ENCODE measurements around the gene GMPR2.

The GMPR2 gene

DNA sequence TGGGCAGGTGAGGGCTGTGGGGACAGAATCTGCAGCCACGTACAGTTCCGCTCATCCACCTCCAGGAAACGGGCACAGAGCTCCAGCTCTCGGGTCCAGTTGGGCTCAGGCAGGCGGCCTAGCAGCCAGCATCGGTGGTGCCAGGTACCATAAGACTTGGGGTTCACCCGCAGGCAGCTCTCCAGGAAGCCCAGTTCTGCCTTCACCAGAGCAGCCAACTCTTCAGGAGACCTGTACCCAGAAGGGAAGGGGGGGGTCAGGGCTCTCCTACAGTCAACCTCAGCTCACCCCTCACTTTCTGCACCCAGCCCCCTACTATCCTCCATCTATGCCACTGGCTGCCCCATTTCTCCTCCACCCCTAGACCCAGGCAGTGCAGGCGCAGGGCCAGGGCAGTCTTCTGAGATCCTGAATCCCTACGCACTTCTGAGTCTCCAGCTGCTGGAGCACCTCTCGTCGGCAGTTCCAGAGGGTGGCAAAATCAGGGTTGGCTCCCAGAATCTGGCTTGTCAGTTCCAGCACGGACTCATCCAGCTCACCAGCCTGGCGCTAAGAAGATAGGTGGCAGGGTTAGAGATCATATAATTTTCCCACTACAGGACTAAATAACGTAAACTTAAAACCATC is 37.3 kb downstream of the GMPR2 start:
- peak overlapping the region; percentile 87 for H3K4me3 Mint-ChIP-seq
- TF ChIP-seq, protein P1, sequence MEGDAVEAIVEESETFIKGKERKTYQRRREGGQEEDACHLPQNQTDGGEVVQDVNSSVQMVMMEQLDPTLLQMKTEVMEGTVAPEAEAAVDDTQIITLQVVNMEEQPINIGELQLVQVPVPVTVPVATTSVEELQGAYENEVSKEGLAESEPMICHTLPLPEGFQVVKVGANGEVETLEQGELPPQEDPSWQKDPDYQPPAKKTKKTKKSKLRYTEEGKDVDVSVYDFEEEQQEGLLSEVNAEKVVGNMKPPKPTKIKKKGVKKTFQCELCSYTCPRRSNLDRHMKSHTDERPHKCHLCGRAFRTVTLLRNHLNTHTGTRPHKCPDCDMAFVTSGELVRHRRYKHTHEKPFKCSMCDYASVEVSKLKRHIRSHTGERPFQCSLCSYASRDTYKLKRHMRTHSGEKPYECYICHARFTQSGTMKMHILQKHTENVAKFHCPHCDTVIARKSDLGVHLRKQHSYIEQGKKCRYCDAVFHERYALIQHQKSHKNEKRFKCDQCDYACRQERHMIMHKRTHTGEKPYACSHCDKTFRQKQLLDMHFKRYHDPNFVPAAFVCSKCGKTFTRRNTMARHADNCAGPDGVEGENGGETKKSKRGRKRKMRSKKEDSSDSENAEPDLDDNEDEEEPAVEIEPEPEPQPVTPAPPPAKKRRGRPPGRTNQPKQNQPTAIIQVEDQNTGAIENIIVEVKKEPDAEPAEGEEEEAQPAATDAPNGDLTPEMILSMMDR (IDR thresholded peaks at IDR 0.05), result no peak
- DNase-seq, result no peak
- H3K9me3 Mint-ChIP-seq, result no peaks in the 10 kb centered on the region
- peaks cover 6% of the 10 kb centered on the region for H3K27me3 Mint-ChIP-seq (ENCODE audit: low read depth, poor library complexity)
- H3K27ac Mint-ChIP-seq, result no peak overlapping the region
- peaks cover 22% of the 10 kb centered on the region for H3K4me1 Mint-ChIP-seq
- peaks cover 10% of the 10 kb centered on the region for H3K36me3 Mint-ChIP-seq (ENCODE audit: low read depth)

DNA sequence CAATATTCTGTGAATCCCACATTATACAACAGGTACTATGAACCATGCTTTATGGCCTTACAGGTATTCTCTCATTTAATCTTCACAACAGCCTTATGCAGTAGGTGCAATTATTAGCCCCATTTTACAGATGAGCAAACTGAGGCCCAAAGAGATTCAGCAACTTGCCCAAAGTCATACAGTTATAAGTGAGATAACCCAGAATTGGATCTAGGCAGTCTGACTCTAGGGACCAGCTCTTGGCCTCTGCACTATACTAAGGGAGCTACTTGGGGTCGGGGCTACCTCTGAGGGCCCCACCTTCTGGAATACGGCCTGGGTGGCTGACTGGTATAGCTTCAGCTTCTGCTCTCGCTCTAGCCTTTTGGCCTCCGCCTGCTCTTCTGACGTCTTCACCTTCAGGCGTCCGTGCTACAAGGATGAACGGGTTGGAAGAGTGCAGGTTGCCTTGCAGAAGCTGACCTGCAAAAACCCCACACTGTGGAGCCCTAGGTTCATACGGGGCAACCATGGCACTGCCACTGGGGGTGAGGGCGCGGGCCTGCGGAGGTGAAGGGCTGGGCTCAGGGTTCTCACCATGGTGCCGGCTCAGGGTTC is 37.9 kb downstream of the GMPR2 start:
- peaks cover 10% of the 10 kb centered on the region for H3K36me3 Mint-ChIP-seq (ENCODE audit: low read depth)
- peak overlapping the region; percentile 89 for H3K27ac Mint-ChIP-seq
- no peaks in the 10 kb centered on the region for H3K9me3 Mint-ChIP-seq
- TF ChIP-seq, protein P1 (IDR thresholded peaks at IDR 0.05), result no peak
- H3K27me3 Mint-ChIP-seq (ENCODE audit: low read depth, poor library complexity), result peaks cover 6% of the 10 kb centered on the region
- peaks cover 22% of the 10 kb centered on the region for H3K4me1 Mint-ChIP-seq
- peak overlapping the region; percentile 87 for H3K4me3 Mint-ChIP-seq
- DNase-seq, result no peak

DNA sequence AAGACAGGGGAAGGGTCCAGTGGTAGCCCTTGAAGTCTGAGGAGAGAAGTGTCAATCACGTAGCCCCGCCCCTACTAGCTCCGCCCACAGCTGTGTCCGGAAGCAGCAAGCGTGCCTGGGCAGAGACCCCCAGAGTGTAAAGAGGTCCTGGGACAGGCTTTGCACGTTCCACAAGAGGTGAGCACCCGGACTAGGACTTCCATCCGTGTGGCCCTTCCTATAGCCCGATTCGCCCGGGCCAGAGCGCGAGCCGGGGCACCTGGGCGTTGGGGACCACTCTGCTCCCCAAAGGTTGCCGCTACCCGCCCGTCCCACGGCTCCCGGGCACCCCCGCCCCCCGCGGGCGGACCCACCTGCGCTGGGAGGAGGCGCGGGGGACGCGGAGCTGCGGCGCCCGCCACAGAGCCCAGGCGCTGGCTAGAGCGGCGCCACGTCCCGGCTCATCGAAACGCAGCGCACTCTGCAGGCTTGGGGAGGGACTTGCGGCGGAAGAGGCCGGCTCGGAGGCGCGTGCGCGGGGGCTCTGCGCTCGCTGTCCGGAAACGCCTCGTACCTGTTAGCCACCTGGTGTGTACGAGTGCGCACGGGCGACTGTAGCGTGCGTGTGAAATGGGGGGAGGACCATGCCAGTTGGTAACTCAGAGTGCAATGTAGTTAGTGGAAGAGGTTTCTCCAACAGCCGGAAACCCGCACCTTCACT is 38.6 kb downstream of the GMPR2 start, which contains the start of gene RABGGTA:
Gene RABGGTA, minus strand, starts transcription at position 464 of the 700 bp plus-strand sequence. CDS start 482 bp downstream, outside the sequence.
- Mint-ChIP-seq H3K9me3 (no peaks in the 10 kb centered on the region), H3K36me3 (ENCODE audit: low read depth) (peaks cover 10% of the 10 kb centered on the region), H3K27me3 (ENCODE audit: low read depth, poor library complexity) (peaks cover 6% of the 10 kb centered on the region), H3K4me1 (peaks cover 22% of the 10 kb centered on the region), H3K4me3 (peak within 1 kb of the TSS; percentile 87), H3K27ac (peak within 1 kb of the TSS; percentile 89)
- TF ChIP-seq, protein P1 (IDR thresholded peaks at IDR 0.05), result peak; percentile 54
- peak; percentile 91 for DNase-seq

DNA sequence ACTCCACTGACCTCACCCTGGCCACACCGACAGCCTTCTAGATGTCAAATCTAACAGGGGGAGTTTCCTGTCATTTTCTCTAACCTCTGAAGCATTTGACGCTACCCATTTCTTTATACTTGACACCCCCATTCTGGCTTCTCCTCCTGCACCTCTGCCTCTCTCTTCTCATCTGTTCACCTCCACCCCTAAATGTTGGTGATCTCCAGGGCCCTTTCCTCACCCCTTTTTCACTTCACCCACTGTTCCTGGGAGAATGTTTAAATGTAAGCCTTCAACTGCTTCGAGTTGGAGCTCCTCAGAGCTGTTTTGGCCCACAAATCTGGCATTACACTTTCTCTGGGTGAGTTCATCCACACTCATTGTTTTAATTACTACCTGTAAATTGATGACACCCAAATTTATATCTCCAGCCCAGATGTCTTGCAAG is 39.1 kb downstream of the GMPR2 start:
- DNase-seq, result no peak
- TF ChIP-seq, protein P1 (IDR thresholded peaks at IDR 0.05), result no peak
- peaks cover 9% of the 10 kb centered on the region for H3K27me3 Mint-ChIP-seq (ENCODE audit: low read depth, poor library complexity)
- H3K36me3 Mint-ChIP-seq (ENCODE audit: low read depth), result peaks cover 5% of the 10 kb centered on the region
- H3K4me3 Mint-ChIP-seq, result peak overlapping the region; percentile 87
- H3K4me1 Mint-ChIP-seq, result peaks cover 22% of the 10 kb centered on the region
- no peak overlapping the region for H3K27ac Mint-ChIP-seq
- H3K9me3 Mint-ChIP-seq, result no peaks in the 10 kb centered on the region

DNA sequence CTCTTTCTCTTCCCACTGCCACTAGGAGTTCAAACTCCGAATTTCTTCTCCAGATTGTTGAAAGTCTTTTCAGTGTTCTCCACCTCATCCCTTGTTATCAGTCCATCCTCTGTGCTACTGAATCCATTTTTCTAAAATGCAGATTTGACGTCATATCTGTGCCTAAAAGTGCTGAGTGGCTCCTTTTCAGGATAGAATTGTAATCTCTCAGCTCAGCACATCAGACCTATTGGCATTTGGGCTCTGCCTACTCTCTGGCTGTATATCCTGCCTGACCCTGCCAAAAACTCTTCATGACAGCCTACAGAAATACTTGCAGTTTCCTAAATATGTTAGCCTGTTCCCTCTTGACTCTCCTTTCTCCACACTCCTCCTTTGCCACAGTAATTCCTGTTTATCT is 39.7 kb downstream of the GMPR2 start:
- Mint-ChIP-seq H3K9me3 (no peaks in the 10 kb centered on the region), H3K27me3 (ENCODE audit: low read depth, poor library complexity) (peaks cover 14% of the 10 kb centered on the region), H3K4me1 (peaks cover 16% of the 10 kb centered on the region), H3K27ac (no peak overlapping the region), H3K4me3 (peak overlapping the region; percentile 87), H3K36me3 (ENCODE audit: low read depth) (no peaks in the 10 kb centered on the region)
- DNase-seq, result no peak
- TF ChIP-seq, protein P1 (IDR thresholded peaks at IDR 0.05), result no peak

Measured in nephron progenitor cell (in vitro differentiated cells).